Neuronal stem cell (in vitro differentiated cells): ENCODE results near the gene MEGF11.

Experiments
- DNase-seq: peaks from one replicate; pipeline ENCODE4 v3.0.0-alpha.2; 2013; ENCODE audit warnings: low spot score
- H2AFZ ChIP-seq: one replicate; pipeline ENCODE4 v1.6.1; 2013; ENCODE audit warnings: mild to moderate bottlenecking, low read length, inconsistent platforms
- H2AK5ac ChIP-seq: 2 replicates; pipeline ENCODE4 v1.6.1; 2013; ENCODE audit warnings: low read depth, mild to moderate bottlenecking, inconsistent platforms, low read length, moderate library complexity, mixed read lengths
- H2BK120ac ChIP-seq: 2 replicates; pipeline ENCODE4 v1.6.1; 2013; ENCODE audit warnings: low read depth, mild to moderate bottlenecking, inconsistent platforms, low read length, moderate library complexity, mixed read lengths
- H2BK12ac ChIP-seq: one replicate; pipeline ENCODE4 v1.6.1; 2013; ENCODE audit warnings: low read length, inconsistent platforms
- H2BK15ac ChIP-seq: 2 replicates; pipeline ENCODE4 v1.6.1; 2013; ENCODE audit warnings: mild to moderate bottlenecking, low read length, inconsistent platforms, mixed read lengths
- H2BK5ac ChIP-seq: one replicate; pipeline ENCODE4 v1.6.1; 2013; ENCODE audit warnings: inconsistent platforms, mild to moderate bottlenecking, low read length, moderate library complexity
- H3K14ac ChIP-seq: one replicate; pipeline ENCODE4 v1.6.1; 2013; ENCODE audit warnings: low read length, inconsistent platforms
- H3K18ac ChIP-seq: 2 replicates; pipeline ENCODE4 v1.6.1; 2013; ENCODE audit warnings: low read length, inconsistent platforms
- H3K23ac ChIP-seq: 2 replicates; pipeline ENCODE4 v1.6.1; 2013; ENCODE audit warnings: low read depth, mild to moderate bottlenecking, mixed read lengths, low read length, inconsistent platforms; ENCODE audit not compliant: poor library complexity
- H3K27ac ChIP-seq: replicated peaks from 3 replicates; pipeline ENCODE4 v1.5.1; 2013; ENCODE audit warnings: low read length, inconsistent platforms
- H3K27me3 ChIP-seq, 3 experiments: 2 replicates each; pipeline ENCODE4 v1.6.1; 2013; ENCODE audit warnings: low read length in 3 of 3, mild to moderate bottlenecking in 2 of 3, inconsistent platforms in 1 of 3, low read depth in 1 of 3, mixed read lengths in 1 of 3, moderate library complexity in 1 of 3; ENCODE audit not compliant: control insufficient read depth in 3 of 3, insufficient read depth in 3 of 3
- H3K36me3 ChIP-seq, 2 donors: replicated peaks in 1 of 2; 2 replicates each; pipeline ENCODE4 v1.6.1; 2013; ENCODE audit warnings: low read length in 2 of 2; ENCODE audit not compliant: control insufficient read depth in 2 of 2, insufficient read depth in 2 of 2
- H3K4ac ChIP-seq: 2 replicates; pipeline ENCODE4 v1.6.1; 2013; ENCODE audit warnings: inconsistent platforms, mild to moderate bottlenecking, low read length, moderate library complexity
- H3K4me1 ChIP-seq, 2 donors: 1 replicate in 1 of 2; 2 replicates in 1 of 2; pipeline ENCODE4 v1.6.1; 2013; ENCODE audit warnings: low read length in 2 of 2, low read depth in 1 of 2; ENCODE audit not compliant: control insufficient read depth in 2 of 2, insufficient read depth in 1 of 2
- H3K4me2 ChIP-seq: one replicate; pipeline ENCODE4 v1.6.1; 2013; ENCODE audit warnings: mild to moderate bottlenecking, low read length, inconsistent platforms; ENCODE audit not compliant: insufficient read depth, poor library complexity, severe bottlenecking
- H3K4me3 ChIP-seq, 2 donors: 2 replicates each; pipeline ENCODE4 v1.5.1; 2013; ENCODE audit warnings: low read length in 2 of 2, mild to moderate bottlenecking in 2 of 2, inconsistent platforms in 1 of 2, moderate library complexity in 1 of 2
- H3K79me1 ChIP-seq: one replicate; pipeline ENCODE4 v1.6.1; 2013; ENCODE audit warnings: low read depth, mild to moderate bottlenecking, inconsistent platforms, low read length, moderate library complexity
- H3K9ac ChIP-seq: one replicate; pipeline ENCODE4 v1.6.1; 2013; ENCODE audit warnings: mild to moderate bottlenecking, low read depth, low read length, inconsistent platforms; ENCODE audit not compliant: poor library complexity
- H3K9me3 ChIP-seq, 2 donors: replicated peaks in 1 of 2; 2 replicates each; pipeline versions ENCODE3 to v1.6.1; 2013; ENCODE audit warnings: low read length in 2 of 2, mild to moderate bottlenecking in 2 of 2, inconsistent platforms in 1 of 2, low read depth in 1 of 2, mixed read lengths in 1 of 2, moderate library complexity in 1 of 2; ENCODE audit not compliant: control insufficient read depth in 2 of 2, insufficient read depth in 1 of 2
- H4K8ac ChIP-seq: one replicate; pipeline ENCODE4 v1.6.1; 2013; ENCODE audit warnings: low read depth, mild to moderate bottlenecking, inconsistent platforms, low read length, moderate library complexity
- H4K91ac ChIP-seq: one replicate; pipeline ENCODE4 v1.6.1; 2013; ENCODE audit warnings: low read length, low read depth, mild to moderate bottlenecking, inconsistent platforms; ENCODE audit not compliant: poor library complexity
- WGBS, 2 donors: extraction: QIAGEN DNeasy Blood & Tissue Kit; methylation state at CpG; one replicate each; pipeline ENCODE4 v1.1.7; 2013; ENCODE audit warnings: missing lambda C conversion rate in 2 of 2, mixed read lengths in 1 of 2; ENCODE audit not compliant: insufficient read length in 2 of 2, insufficient replicate concordance in 1 of 2; ENCODE audit errors: extremely low coverage in 2 of 2; 5-methylcytosine and 5-hydroxymethylcytosine counted together

The MEGF11 gene

DNA sequence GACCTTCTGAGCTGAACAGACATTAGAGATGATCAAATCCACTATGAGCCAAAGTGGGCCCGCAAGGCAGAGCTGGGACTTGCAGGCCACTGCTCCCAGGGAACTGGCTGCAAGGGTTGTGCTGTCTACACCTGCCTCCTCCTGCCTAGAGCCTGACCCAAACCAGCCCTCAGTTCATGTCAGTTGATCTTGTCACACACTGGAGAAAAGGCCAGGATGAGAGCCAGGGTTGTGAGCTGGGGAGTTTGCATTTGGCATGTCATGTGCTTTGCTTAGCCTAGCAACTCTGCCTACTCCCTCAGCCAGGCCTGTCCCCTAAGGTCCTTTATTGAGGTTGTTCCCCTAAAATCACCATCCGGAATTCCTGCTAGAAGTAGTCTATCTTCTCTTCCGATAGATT lies 316.5 kb downstream of the MEGF11 start:
- Histone ChIP-seq H3K4me1 (no peaks in the 10 kb centered on the region), H2BK5ac (no peak overlapping the region), H4K91ac (no peak overlapping the region), H4K8ac (no peak overlapping the region), H3K4ac (no peak overlapping the region), H3K9me3 (no peaks in the 10 kb centered on the region), H2AK5ac (no peak overlapping the region), H2BK15ac (no peak overlapping the region), H3K79me1 (no peaks in the 10 kb centered on the region), H3K18ac (no peak overlapping the region), H3K27ac (no peak overlapping the region), H3K4me3 (no peak overlapping the region), H3K14ac (no peak overlapping the region), H3K36me3 (no peaks in the 10 kb centered on the region), H3K23ac (no peak overlapping the region), H3K4me2 (no peak overlapping the region), H3K9ac (no peak overlapping the region), H3K27me3 (peaks cover 0 to 8% (median 0%) of the 10 kb centered on the region in 3 experiments), H2AFZ (no peak overlapping the region), H2BK120ac (no peak overlapping the region), H2BK12ac (no peak overlapping the region)
- DNase-seq = no peak
- WGBS, 2 donors = no CpG with 5 or more reads among the region's 3 CpGs

DNA sequence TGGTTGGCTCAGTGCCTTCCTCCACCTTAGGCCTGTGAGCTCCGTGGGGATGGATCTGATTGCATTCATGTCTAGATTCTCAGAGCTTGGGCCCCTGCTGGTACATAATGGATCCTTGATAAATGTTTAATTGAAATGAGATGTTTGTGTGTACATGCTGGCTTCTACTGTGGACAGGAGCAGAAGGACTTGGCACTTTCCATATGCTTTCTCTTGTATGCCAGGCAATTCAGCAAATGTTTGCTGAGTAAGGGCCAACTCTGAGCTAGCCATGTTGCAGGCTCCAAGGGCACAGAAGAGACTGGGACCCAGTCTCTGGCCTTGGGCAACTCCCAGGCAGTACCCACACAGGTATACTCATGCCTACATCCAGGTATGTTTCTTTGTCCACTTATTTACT lies 317.3 kb downstream of the MEGF11 start:
- Histone ChIP-seq H3K23ac (no peak overlapping the region), H3K79me1 (no peaks in the 10 kb centered on the region), H3K4me2 (no peak overlapping the region), H2AK5ac (no peak overlapping the region), H2BK120ac (no peak overlapping the region), H2BK15ac (no peak overlapping the region), H3K9ac (no peak overlapping the region), H2BK5ac (no peak overlapping the region), H3K9me3 (no peaks in the 10 kb centered on the region), H3K4ac (no peak overlapping the region), H3K36me3 (no peaks in the 10 kb centered on the region), H3K27ac (no peak overlapping the region), H2BK12ac (no peak overlapping the region), H3K18ac (no peak overlapping the region), H3K27me3 (peaks cover 0 to 1% (median 0%) of the 10 kb centered on the region in 3 experiments), H3K14ac (no peak overlapping the region), H4K91ac (no peak overlapping the region), H2AFZ (no peak overlapping the region), H3K4me3 (no peak overlapping the region), H4K8ac (no peak overlapping the region), H3K4me1 (no peaks in the 10 kb centered on the region)
- WGBS, 2 donors = no CpG with 5 or more reads among the region's 1 CpG
- no peak for DNase-seq

DNA sequence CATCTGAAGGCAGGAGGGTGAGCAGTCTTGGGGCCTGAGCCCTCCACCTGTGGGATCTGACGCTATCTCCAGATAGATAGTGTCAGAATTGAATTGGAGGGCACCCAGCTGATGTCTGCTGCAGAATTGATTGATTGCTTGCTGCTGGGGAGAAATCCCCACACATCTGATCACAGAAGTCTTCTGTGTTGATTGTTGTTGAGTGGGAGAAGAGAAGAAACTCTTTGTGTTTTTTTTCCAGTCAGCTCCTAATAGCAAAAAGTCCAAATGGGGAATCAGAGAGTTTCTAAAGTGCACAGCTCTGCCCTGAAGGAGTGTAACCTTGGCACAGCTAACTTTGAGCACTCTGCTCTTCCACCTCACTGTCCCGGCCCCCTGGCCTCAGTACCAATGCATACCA lies 318.2 kb downstream of the MEGF11 start:
- Histone ChIP-seq H3K27ac (no peak overlapping the region), H3K79me1 (no peaks in the 10 kb centered on the region), H3K9ac (no peak overlapping the region), H3K4ac (no peak overlapping the region), H4K91ac (no peak overlapping the region), H2BK12ac (no peak overlapping the region), H2BK5ac (no peak overlapping the region), H3K27me3 (no peaks in the 10 kb centered on the region), H2BK120ac (no peak overlapping the region), H3K4me3 (no peak overlapping the region), H2AFZ (no peak overlapping the region), H3K36me3 (no peaks in the 10 kb centered on the region), H3K23ac (no peak overlapping the region), H2AK5ac (no peak overlapping the region), H3K9me3 (no peaks in the 10 kb centered on the region), H3K18ac (no peak overlapping the region), H4K8ac (no peak overlapping the region), H2BK15ac (no peak overlapping the region), H3K4me1 (no peaks in the 10 kb centered on the region), H3K14ac (no peak overlapping the region), H3K4me2 (no peak overlapping the region)
- no CpG with 5 or more reads among the region's 2 CpGs for WGBS, 2 donors
- DNase-seq = no peak

DNA sequence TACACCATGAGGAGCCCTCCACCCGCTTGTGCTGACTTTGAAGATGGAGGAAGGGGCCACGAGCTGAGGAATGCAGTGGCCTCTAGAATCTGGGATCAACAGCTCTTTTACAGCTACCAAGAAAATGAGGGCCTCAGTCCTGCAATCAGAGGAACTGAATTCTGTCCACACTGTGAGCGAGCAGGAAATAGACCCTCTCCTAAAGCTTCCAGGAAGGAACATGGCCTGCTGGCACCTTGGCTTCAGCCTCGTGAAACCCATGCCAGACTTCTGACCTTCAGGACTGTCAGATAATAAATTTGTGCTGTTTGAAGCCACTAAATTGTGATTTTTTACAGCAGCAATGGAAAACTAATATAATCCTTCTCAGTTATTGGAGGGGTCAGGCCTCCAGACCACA lies 322.3 kb downstream of the MEGF11 start:
- Histone ChIP-seq H3K4me1 (no peaks in the 10 kb centered on the region), H3K79me1 (no peaks in the 10 kb centered on the region), H2BK120ac (no peak overlapping the region), H2AFZ (no peak overlapping the region), H2BK12ac (no peak overlapping the region), H3K27ac (no peak overlapping the region), H3K18ac (no peak overlapping the region), H4K91ac (no peak overlapping the region), H3K4me3 (no peak overlapping the region), H3K4ac (no peak overlapping the region), H3K36me3 (no peaks in the 10 kb centered on the region), H3K27me3 (no peaks in the 10 kb centered on the region), H3K9ac (no peak overlapping the region), H3K9me3 (no peaks in the 10 kb centered on the region), H2BK5ac (no peak overlapping the region), H3K23ac (no peak overlapping the region), H2AK5ac (no peak overlapping the region), H2BK15ac (no peak overlapping the region), H4K8ac (no peak overlapping the region), H3K14ac (no peak overlapping the region), H3K4me2 (no peak overlapping the region)
- DNase-seq = no peak
- WGBS, 2 donors = no CpG with 5 or more reads among the region's 4 CpGs
